IPS-15b (cell line): ENCODE measurements around the gene CNR2.
A peak's percentile ranks its signal among the peaks of the same experiment; 100 is the strongest.
"Not testable (repeated sequence)": the region's sequence is repeated elsewhere in the genome, so short reads cannot be mapped to it uniquely, and the experiment has no call there.

ENCODE experiments used
- H3K27me3 ChIP-seq: one replicate; pipeline ENCODE4 v1.6.1; 2013; ENCODE audit warnings: low read length; ENCODE audit not compliant: control insufficient read depth, insufficient read depth
- H3K36me3 ChIP-seq: one replicate; pipeline ENCODE4 v1.6.1; 2013; ENCODE audit warnings: low read length; ENCODE audit not compliant: control insufficient read depth, insufficient read depth
- H3K4me1 ChIP-seq: one replicate; pipeline ENCODE4 v1.6.1; 2013; ENCODE audit warnings: mild to moderate bottlenecking, low read length; ENCODE audit not compliant: control insufficient read depth, insufficient read depth
- H3K4me3 ChIP-seq: one replicate; pipeline ENCODE4 v1.5.1; 2013; ENCODE audit warnings: low read depth, low read length
- H3K9ac ChIP-seq: one replicate; pipeline ENCODE4 v1.6.1; 2013; ENCODE audit warnings: low read depth, mild to moderate bottlenecking, low read length
- H3K9me3 ChIP-seq: one replicate; pipeline ENCODE4 v1.6.1; 2013; ENCODE audit warnings: mild to moderate bottlenecking, low read length; ENCODE audit not compliant: control insufficient read depth, insufficient read depth

CNR2 gene

GRCh38 chr1:23913212-23913880, at the start of gene CNR2:
TSS of gene CNR2 (minus strand) at chr1:23913362. CDS start at chr1:23875617, 37,745 bp downstream.
- Histone ChIP-seq H3K4me1 (peaks cover 15% of the 10 kb centered on the region), H3K36me3 (no peaks in the 10 kb centered on the region), H3K4me3 (no peak within 1 kb of the TSS)

GRCh38 chr1:23960291-23961020, 47.3 kb upstream of the CNR2 start:
- Histone ChIP-seq H3K4me1 (no peaks in the 10 kb centered on the region), H3K36me3 (no peaks in the 10 kb centered on the region)

More at GRCh38 chr1:23913212-23913880, at the start of gene CNR2:
- H3K27me3 ChIP-seq, result no peaks in the 10 kb centered on the region
- no peaks in the 10 kb centered on the region for H3K9me3 ChIP-seq
- H3K9ac ChIP-seq, result no peak within 1 kb of the TSS

GRCh38 chr1:23959461-23960290, 46.5 kb upstream of the CNR2 start, which contains the start of gene PNRC2:
TSS of gene PNRC2 (plus strand) at chr1:23959828. CDS start at chr1:23961458, 1,630 bp downstream.
- Histone ChIP-seq H3K4me3 (peak within 1 kb of the TSS; percentile 90), H3K9me3 (no peaks in the 10 kb centered on the region), H3K27me3 (no peaks in the 10 kb centered on the region), H3K4me1 (no peaks in the 10 kb centered on the region), H3K36me3 (no peaks in the 10 kb centered on the region), H3K9ac (peak within 1 kb of the TSS; percentile 96)

More at GRCh38 chr1:23960291-23961020, 47.3 kb upstream of the CNR2 start:
- peak overlapping the region; percentile 96 for H3K9ac ChIP-seq
- peak overlapping the region; percentile 90 for H3K4me3 ChIP-seq
- H3K9me3 ChIP-seq, result no peaks in the 10 kb centered on the region
- no peaks in the 10 kb centered on the region for H3K27me3 ChIP-seq

GRCh38 chr1:23958810-23959460, 45.8 kb upstream of the CNR2 start:
- Histone ChIP-seq H3K9ac (peak overlapping the region; percentile 96), H3K36me3 (no peaks in the 10 kb centered on the region), H3K27me3 (no peaks in the 10 kb centered on the region), H3K9me3 (no peaks in the 10 kb centered on the region), H3K4me3 (peak overlapping the region; percentile 90), H3K4me1 (no peaks in the 10 kb centered on the region)

GRCh38 chr1:23958040-23958809, 45.1 kb upstream of the CNR2 start:
- H3K36me3 ChIP-seq, H3K9ac ChIP-seq, H3K27me3 ChIP-seq, H3K9me3 ChIP-seq, H3K4me1 ChIP-seq: not testable (repeated sequence)
- H3K4me3 ChIP-seq, result peak overlapping the region; percentile 90

- no peak overlapping the region for H3K4me3 ChIP-seq
- H3K36me3 ChIP-seq, result no peaks in the 10 kb centered on the region
- no peaks in the 10 kb centered on the region for H3K4me1 ChIP-seq
- no peaks in the 10 kb centered on the region for H3K27me3 ChIP-seq
- H3K9ac ChIP-seq, result no peak overlapping the region
- H3K9me3 ChIP-seq, result no peaks in the 10 kb centered on the region
These were observed 43.9 kb upstream of the CNR2 start for GRCh38 chr1:23957096-23957495.

- no peaks in the 10 kb centered on the region for H3K27me3 ChIP-seq
- no peaks in the 10 kb centered on the region for H3K9me3 ChIP-seq
- no peaks in the 10 kb centered on the region for H3K36me3 ChIP-seq
- H3K4me1 ChIP-seq, result no peaks in the 10 kb centered on the region
- no peak overlapping the region for H3K4me3 ChIP-seq
- H3K9ac ChIP-seq, result no peak overlapping the region
These were observed 39.9 kb upstream of the CNR2 start for GRCh38 chr1:23953020-23953419.

- Histone ChIP-seq H3K4me1 (no peaks in the 10 kb centered on the region), H3K9me3 (no peaks in the 10 kb centered on the region), H3K4me3 (no peak overlapping the region), H3K36me3 (no peaks in the 10 kb centered on the region), H3K27me3 (no peaks in the 10 kb centered on the region), H3K9ac (no peak overlapping the region)
These were observed 34.2 kb upstream of the CNR2 start for GRCh38 chr1:23947366-23947765.

- Histone ChIP-seq H3K4me3 (peak overlapping the region; percentile 27), H3K36me3 (no peaks in the 10 kb centered on the region), H3K9ac (no peak overlapping the region), H3K9me3 (no peaks in the 10 kb centered on the region), H3K27me3 (no peaks in the 10 kb centered on the region), H3K4me1 (peaks cover 2% of the 10 kb centered on the region)
These were observed 23.5 kb upstream of the CNR2 start for GRCh38 chr1:23936481-23937176.

- H3K9ac ChIP-seq, result no peak overlapping the region
- no peaks in the 10 kb centered on the region for H3K36me3 ChIP-seq
- H3K27me3 ChIP-seq, result no peaks in the 10 kb centered on the region
- no peaks in the 10 kb centered on the region for H3K4me1 ChIP-seq
- no peak overlapping the region for H3K4me3 ChIP-seq
- no peaks in the 10 kb centered on the region for H3K9me3 ChIP-seq
These were observed 18.3 kb upstream of the CNR2 start for GRCh38 chr1:23931491-23931880.
